ENCODE measurements around the gene PTGER1.

DNA sequence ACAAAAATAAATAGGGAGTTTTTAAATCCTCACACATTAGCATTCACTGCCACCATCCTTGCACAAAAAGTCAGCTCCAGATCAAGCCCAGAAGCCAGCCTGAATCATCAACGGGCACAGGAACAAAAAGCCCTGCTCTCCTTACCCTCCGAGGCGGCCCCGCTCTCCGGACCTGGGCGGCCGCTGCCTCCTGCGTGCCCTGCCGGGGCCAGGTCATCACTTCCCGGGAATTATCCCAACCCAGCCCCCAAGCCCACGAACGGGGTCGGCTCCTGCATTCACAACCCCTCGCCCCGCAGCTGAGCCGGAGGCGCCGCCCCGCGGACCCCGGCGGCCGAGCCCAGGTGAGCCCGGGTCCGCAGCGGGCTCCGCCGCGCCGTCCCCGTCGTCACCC lies 42.3 kb upstream of the PTGER1 start:
- TF ChIP-seq, protein P1, sequence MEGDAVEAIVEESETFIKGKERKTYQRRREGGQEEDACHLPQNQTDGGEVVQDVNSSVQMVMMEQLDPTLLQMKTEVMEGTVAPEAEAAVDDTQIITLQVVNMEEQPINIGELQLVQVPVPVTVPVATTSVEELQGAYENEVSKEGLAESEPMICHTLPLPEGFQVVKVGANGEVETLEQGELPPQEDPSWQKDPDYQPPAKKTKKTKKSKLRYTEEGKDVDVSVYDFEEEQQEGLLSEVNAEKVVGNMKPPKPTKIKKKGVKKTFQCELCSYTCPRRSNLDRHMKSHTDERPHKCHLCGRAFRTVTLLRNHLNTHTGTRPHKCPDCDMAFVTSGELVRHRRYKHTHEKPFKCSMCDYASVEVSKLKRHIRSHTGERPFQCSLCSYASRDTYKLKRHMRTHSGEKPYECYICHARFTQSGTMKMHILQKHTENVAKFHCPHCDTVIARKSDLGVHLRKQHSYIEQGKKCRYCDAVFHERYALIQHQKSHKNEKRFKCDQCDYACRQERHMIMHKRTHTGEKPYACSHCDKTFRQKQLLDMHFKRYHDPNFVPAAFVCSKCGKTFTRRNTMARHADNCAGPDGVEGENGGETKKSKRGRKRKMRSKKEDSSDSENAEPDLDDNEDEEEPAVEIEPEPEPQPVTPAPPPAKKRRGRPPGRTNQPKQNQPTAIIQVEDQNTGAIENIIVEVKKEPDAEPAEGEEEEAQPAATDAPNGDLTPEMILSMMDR (IDR thresholded peaks at IDR 0.05; ENCODE audit: poor library complexity) = no peak
- TF ChIP-seq EZH2phosphoT487 (IDR thresholded peaks at IDR 0.05; ENCODE audit: low read depth, severe bottlenecking, unreplicated experiment) = no peak
